Measurements from ENCODE around the gene PLA2G6.
"Not testable (repeated sequence)": the region's sequence is repeated elsewhere in the genome, so short reads cannot be mapped to it uniquely, and the experiment has no call there.

The PLA2G6 gene

GRCh38 chr22:38164551-38164918 is 17.1 kb downstream of the PLA2G6 start:
- no peak for DNase-seq

- no peak for DNase-seq
Observed at GRCh38 chr22:38163844-38164550, 17.6 kb downstream of the PLA2G6 start.

DNA sequence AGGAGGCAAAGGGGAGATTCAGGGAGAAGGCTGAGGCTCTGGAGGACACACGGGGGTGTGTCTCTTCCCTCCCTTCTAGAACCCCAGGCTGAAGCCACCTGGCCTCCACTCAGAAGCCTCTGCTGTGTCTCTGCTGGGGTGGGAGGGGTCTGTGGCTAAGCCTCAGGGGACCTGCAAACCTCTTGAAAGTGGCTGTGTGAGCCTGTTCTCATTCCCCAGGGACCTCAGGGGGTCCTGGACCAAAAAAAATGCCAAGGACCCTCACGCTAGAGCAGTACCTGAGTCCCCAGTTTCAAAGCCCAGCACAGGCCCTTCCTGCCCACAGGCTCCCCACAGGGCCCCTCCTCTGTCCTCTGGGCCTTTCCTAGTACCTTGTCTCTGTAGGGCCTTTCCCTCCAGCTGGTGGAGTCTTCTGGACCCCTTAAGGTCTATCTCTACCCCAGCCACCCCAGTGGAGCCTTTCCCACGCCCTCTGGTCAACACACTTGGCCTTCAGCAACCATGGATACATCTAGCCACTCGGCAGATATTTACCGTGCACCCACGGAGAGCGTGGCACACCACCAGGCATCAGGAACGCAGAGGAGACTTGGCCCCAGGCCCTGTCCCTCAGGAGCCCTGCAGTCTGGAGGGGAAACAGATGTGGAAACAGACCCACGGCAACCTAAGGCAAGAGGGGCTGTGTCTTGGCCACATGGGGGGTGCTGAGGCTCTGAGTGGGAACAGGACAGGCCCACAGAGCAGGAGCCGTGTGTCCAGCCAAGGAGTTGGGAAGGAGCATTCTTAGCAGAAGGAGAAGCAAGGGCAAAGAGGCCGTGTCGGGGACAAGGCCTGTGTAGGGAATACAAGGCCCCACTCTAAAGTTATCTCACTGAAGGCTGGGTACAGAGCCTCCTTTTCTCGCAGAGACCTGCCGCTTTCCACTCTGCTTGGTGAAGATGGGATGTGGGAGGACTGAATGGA is 18.5 kb downstream of the PLA2G6 start:
- no peak for DNase-seq

DNA sequence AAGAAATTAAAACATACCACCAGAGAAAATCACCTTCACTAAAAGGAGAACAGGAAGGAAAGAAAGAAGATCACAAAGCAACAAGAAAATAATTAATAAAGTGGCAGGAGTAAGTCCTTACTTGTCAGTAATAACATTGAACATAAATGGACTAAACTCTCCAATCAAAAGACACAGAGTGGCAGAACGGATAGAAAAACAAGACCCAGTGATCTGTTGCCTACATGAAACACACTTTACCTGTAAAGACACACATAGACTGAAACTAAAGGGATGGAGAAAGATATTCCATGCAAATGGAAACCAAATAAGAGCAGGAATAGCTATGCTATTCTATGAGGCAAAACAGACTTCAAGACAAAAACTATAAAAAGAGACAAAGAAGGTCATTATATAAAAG is 25.9 kb downstream of the PLA2G6 start:
- DNase-seq, result no peak

DNA sequence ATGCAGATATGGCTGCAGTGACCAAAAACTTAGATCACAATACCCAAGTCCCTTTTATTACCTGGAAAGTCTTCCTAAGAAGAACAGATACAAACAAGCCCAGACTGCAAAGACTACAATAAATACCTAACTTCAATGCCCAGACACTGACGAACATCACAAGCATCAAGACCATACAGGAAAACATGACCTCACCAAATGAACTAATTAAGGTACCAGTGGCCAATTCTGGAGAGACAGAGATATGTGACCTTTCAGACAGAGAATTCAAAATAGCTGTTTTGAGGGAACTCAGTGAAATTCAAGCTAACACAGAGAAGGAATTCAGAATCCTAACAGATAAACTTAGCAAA is 27.1 kb downstream of the PLA2G6 start:
- DNase-seq, result not testable (repeated sequence)

DNA sequence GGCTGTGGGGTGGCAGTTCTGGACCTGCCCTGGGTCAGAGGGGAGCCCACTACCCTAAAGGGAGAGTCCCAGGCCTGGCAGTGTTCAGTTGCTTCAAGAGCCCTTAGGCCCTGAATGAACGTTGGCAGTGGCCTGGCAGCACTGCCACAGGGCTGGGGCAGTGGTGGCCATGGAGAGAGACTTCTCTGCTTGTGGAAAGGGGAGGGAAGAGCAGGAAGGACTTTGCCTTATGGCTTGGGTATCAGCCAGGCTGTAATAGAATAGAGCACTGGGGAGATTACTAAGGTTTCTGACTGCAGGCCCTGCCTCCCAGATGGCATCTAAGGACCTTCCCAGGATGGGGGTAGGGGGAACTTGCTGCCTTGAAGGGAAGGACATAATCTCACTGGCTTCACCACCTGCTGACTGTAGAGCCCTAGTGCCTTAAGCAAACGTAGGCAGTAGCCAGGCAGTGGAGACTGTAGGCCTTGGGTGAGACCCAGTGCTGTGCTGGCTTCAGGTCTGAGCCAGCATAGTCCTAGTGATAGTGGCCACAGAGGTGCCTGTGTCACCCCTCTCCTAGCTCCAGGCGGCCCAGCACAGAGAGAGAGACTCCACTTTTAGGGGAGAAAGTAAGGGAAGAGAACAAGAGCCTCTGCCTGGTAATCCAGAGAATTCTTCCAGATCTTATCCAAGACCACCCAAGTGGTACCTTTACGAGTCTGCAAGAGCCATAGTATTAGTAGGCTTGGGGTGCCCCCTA is 27.6 kb downstream of the PLA2G6 start:
- DNase-seq, result no peak

DNA sequence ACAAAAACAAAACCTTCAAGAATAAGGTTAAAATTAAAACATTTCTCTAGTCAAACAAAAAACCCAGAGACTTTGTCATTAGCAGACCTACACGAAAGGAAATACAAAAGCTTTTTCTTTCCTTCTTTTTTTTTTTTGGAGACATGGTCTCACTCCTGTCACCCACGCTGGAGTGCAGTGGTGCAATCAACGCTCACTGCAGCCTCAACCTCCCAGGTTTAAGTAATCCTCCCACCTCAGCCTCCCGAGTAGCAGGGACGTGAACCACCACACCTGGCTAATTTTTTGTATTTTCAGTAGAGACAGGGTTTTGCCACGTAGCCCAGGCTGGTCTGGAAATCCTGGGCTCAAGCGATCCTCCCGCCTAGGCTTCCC is 30.5 kb downstream of the PLA2G6 start:
- no peak for DNase-seq

DNA sequence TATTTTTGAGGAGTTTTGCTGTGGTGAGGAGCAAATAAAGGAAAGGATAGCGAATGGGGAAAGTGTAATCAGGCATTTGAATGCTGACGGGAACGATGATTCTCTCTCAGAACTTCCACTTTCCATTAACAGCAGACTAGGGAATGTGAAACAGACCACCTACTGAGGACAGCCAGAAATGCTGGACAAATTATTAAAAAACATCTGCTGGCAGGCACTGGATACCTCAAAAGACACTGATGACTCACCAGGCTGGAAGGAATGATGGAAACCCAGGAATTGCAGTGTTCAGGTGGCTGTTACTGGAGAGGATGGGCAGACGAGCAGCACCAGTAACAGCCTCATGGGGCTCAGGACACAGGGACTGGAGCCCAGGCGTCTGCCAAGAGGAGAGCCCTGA is 33.4 kb downstream of the PLA2G6 start:
- DNase-seq, result no peak

DNA sequence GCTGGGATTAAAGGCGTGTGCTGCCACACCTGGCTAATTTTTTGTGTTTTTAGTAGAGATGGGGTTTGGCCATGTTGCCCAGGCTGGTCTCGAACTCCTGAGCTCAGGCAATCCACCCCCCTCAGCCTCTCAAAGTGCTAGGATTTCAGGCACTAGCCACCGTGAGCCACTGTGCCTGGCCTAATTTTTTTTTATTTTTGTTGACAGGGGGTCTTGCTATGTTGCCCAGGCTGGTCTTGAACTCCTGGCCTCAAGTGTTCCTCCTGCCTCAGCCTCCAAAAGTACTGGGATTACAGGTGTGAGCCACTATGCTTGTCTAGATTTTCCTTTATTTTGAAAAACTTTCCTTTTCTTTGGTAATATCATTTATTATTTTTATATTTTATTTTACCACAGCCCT is 35.5 kb downstream of the PLA2G6 start:
- DNase-seq, result not testable (repeated sequence)

- DNase-seq, result no peak
Observed at GRCh38 chr22:38144025-38144405, 37.6 kb downstream of the PLA2G6 start.

DNA sequence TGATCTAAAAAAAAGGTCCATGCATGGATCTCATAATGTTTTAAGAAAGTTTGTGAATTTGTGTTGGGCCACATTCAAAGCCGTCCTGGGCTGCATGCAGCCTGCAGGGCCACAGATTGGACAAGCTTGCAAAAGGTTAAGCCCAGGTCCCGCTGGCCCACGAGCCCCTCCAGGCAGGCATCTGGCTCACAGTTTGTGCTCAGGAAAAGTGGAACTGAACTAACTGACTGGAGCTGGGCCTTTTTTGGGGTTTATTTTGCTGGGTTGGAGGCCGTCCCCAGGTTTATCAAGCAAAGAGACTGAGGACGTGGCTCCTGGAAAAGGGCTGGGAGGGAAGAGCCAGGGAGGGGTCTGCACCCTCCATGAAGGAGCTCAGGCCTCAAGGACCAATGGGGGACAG is 39.0 kb downstream of the PLA2G6 start:
- no peak for DNase-seq

- DNase-seq, result no peak
Observed at GRCh38 chr22:38141217-38141973, 40.2 kb downstream of the PLA2G6 start.

DNA sequence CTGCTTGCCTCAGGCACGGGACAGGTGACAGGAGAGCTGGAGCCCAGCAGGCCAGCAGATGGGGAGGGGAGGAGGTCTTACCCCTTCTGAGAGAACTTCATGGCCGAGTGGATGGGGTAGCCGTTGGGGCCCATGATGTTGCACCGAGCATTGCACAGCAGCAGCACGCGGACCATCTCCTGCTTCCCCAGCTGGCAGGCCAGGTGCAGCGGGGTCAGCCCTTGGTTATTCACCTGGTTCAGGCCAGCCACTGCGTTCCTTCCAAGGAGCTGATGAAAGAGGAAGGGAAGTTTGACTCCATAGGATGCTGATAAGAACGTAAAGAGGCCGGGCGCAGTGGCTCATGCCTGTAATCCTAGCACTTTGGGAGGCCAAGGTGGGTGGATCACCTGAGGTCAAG is 41.7 kb downstream of the PLA2G6 start:
- no peak for DNase-seq

DNA sequence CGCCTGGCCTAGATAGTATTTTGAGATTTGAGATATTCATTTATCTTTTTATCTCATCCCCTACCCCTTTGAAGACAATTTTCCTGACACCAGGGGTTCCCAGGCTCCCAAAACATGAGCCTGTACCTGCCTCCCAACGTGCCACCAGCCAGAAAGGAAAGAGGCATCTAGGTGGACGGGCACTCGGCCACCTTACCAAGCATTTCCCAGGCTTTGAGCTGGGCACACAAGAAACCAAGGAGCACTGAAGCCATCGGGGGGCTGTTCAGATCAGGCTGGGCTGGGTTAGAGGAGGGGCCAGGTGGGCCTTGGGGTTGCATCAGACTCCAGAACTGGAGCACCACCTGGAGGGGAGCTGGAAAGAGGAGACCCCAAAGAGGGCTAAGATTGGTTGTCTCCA is 42.7 kb downstream of the PLA2G6 start:
- DNase-seq, result no peak

- DNase-seq, result no peak
Observed at GRCh38 chr22:38137876-38138687, 43.5 kb downstream of the PLA2G6 start.

DNA sequence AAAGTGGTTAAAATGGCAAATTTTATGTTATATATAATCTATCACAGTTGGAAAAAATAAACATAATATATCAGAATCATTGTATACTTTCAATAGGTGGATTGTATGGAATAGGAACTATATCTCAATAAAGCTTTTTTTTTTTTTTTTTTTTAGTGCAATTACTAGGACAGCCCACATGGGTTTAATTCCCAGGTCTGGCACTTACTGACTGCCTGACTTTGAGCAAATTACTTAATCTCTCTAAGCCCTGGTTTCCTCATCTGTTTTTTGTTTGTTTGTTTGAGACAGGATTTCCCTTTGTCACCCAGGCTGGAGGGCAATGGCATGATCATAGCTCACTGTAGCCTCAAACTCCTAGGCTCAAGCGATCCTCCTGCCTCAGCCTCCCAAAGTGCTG is 45.0 kb downstream of the PLA2G6 start:
- DNase-seq, result no peak

DNA sequence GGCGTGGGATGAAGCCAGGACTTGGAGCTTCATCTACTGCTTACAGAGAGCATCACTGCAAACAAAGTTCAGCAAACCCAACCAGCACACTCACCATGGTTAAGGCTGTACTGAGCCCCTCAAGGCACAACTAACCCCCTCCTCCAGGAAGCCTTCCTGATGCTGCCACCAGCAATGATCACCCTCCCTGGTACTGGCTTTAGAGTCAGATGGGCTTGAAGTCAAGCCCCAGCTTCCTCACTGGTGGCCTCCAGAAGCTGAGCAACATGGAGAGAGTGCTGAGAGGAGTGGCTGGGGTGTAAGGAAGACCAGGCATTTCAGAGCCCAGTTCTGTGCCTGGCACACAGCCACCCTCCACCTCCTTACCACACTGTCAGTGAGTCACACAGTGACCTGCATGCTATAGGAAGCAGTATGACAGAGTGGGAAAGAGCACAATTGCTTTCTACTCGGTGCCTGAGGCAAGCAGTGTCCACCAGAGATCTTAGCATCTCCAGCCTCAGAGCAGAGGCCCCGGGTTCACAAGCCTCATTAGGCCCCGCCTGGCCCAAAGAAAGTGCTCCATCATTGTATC is 46.4 kb downstream of the PLA2G6 start:
- no peak for DNase-seq

- no peak for DNase-seq
Observed at GRCh38 chr22:38133331-38133730, 48.3 kb downstream of the PLA2G6 start.

DNA sequence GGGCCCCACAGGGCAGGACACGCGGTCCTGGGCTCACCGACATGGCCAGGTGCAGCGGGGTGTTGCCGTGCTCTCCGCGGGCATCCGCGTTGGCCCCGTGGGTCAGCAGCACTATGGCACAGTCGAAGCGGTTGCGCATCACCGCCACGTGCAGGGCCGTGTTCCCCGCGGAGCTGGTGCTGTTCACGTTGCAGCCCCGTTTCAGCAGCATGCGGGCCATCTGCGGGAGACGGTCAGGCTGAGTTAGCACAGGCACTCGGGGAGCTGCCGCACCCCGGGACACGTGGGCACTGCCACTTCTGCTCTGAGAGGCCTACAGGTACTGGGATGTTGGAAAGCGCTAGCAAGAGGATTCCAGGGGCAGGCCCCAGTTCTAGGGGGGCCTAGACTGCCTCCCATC is 48.8 kb downstream of the PLA2G6 start:
- DNase-seq, result no peak

GRCh38 chr22:38132136-38132535 is 49.5 kb downstream of the PLA2G6 start:
- no peak for DNase-seq

GRCh38 chr22:38131399-38131798 is 50.2 kb downstream of the PLA2G6 start:
- DNase-seq, result no peak

DNA sequence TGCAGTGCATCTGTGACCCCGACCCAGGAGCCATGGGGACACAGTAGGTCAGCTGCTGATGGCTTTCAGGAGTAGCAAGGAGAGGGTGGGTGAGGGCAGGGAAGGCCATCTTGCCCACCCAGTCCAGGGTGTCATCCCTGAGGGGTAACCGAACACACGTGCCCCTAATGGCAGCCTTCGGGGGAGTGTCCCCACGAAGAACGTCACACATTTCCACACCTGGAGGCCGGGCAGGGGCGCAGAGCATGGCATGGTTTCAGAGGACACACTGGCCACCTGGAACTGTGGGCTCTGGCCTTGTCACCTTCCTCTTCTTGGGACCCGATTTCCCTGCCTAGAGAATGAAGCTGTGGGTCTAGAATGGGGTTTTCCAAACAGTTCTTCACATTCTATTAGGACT is 51.8 kb downstream of the PLA2G6 start:
- DNase-seq, result no peak

All from SIG-M5 (cell line).